HepG2 (cell line): ENCODE measurements around the gene GPR39. TPM values are rescaled to one million over a fixed set of nuclear protein-coding genes. Genes with fewer than 3 reads are reported as not detected.

Source experiments
- ARHGAP35 ChIP-seq: sonication (generic); formaldehyde crosslinking; IDR thresholded peaks from 2 replicates; pipeline ENCODE4 v1.9.0; 2022; ENCODE audit warnings: mild to moderate bottlenecking, inconsistent platforms, moderate library complexity, missing genetic modification reagents, borderline replicate concordance
- CEBPB ChIP-seq: IDR thresholded peaks from 2 replicates; pipeline ENCODE4 v1.6.1; 2011; ENCODE audit warnings: low read depth, low read length, improper control_type of control experiment, borderline replicate concordance
- CENPT ChIP-seq: sonication (generic); formaldehyde crosslinking; IDR thresholded peaks from 2 replicates; pipeline ENCODE4 v1.8.0; 2022; ENCODE audit warnings: low read depth, mild to moderate bottlenecking, moderate library complexity, missing genetic modification reagents
- DZIP1 ChIP-seq: sonication (generic); formaldehyde crosslinking; IDR thresholded peaks from 2 replicates; pipeline ENCODE4 v1.5.0; 2020; ENCODE audit warnings: mild to moderate bottlenecking, missing genetic modification reagents
- HNRNPL ChIP-seq: fragments of 200-400 bp; formaldehyde crosslinking; IDR thresholded peaks from 2 replicates; pipeline ENCODE4 v1.6.1; 2017; ENCODE audit warnings: mild to moderate bottlenecking, low read depth, low read length
- HNRNPUL1 ChIP-seq: fragments of 200-400 bp; formaldehyde crosslinking; IDR thresholded peaks from 2 replicates; pipeline ENCODE4 v1.6.1; 2017; ENCODE audit warnings: low read depth, mild to moderate bottlenecking, low read length, moderate library complexity
- JUNB ChIP-seq: sonication (generic); formaldehyde crosslinking; IDR thresholded peaks from 2 replicates; pipeline ENCODE4 v1.8.0; 2022; ENCODE audit warnings: missing genetic modification reagents, mild to moderate bottlenecking, borderline replicate concordance
- KLF15 ChIP-seq: sonication (generic); formaldehyde crosslinking; IDR thresholded peaks from 2 replicates; pipeline ENCODE4 v1.8.1; 2023; ENCODE audit warnings: borderline replicate concordance, mild to moderate bottlenecking, inconsistent platforms, missing genetic modification reagents, mixed read lengths
- MTF1 ChIP-seq: sonication (generic); formaldehyde crosslinking; IDR thresholded peaks from 2 replicates; pipeline ENCODE4 v1.5.0; 2020; ENCODE audit warnings: missing genetic modification reagents
- PAF1 ChIP-seq: IDR thresholded peaks from 2 replicates; pipeline ENCODE4 v1.6.1; 2016; ENCODE audit warnings: missing genetic modification reagents, missing compliant biosample characterization
- RBFOX2 ChIP-seq: fragments of 200-400 bp; formaldehyde crosslinking; IDR thresholded peaks from 2 replicates; pipeline ENCODE4 v1.6.1; 2017; ENCODE audit warnings: low read depth, mild to moderate bottlenecking, low read length
- TFAP4 ChIP-seq: sonication (generic); IDR thresholded peaks from 2 replicates; pipeline ENCODE4 v1.6.1; 2016; ENCODE audit warnings: low read depth, borderline replicate concordance
- TFDP1 ChIP-seq: IDR thresholded peaks from 2 replicates; pipeline ENCODE4 v1.6.1; 2016; ENCODE audit warnings: missing compliant biosample characterization, missing genetic modification reagents, borderline replicate concordance
- ZFP37 ChIP-seq: sonication (generic); formaldehyde crosslinking; IDR thresholded peaks from 2 replicates; pipeline ENCODE4 v1.4.0; 2020; ENCODE audit warnings: missing genetic modification reagents, borderline replicate concordance
- ZNF296 ChIP-seq: sonication (generic); formaldehyde crosslinking; conservative IDR thresholded peaks from 2 replicates; pipeline ENCODE4 v1.5.0; 2020; ENCODE audit warnings: mild to moderate bottlenecking, missing genetic modification reagents
- ZNF382 ChIP-seq: sonication (generic); formaldehyde crosslinking; IDR thresholded peaks from 2 replicates; pipeline ENCODE4 v1.5.0; 2020; ENCODE audit warnings: missing genetic modification reagents, mild to moderate bottlenecking, borderline replicate concordance
- ZNF460 ChIP-seq: sonication (generic); formaldehyde crosslinking; IDR thresholded peaks from 2 replicates; pipeline ENCODE4 v1.5.1; 2020; ENCODE audit warnings: missing genetic modification reagents, mild to moderate bottlenecking, borderline replicate concordance
- ZNF572 ChIP-seq: sonication (generic); formaldehyde crosslinking; IDR thresholded peaks from 2 replicates; pipeline ENCODE4 v1.5.1; 2020; ENCODE audit warnings: mild to moderate bottlenecking, missing genetic modification reagents
- ZNF772 ChIP-seq: sonication (generic); formaldehyde crosslinking; IDR thresholded peaks from 2 replicates; pipeline ENCODE4 v1.5.0; 2020; ENCODE audit warnings: mild to moderate bottlenecking, missing genetic modification reagents
- polyA plus RNA-seq, 8 experiments: library from polyadenylated mRNA; depleted of rRNA in 3 of 8; stranded (reverse) in 7 of 8; unstranded in 1 of 8; fragments of >200 nt; fragmentation: Illumina TruSeq in 4 of 8; extraction: Trizol in 4 of 8; gene quantifications; 2 replicates each; pipeline versions ENCODE4 v1.2.1 to v1.2.3, GENCODE V29; 2011 to 2016; ENCODE audit warnings: low read depth in 4 of 8, missing spikeins in 1 of 8, mixed read lengths in 1 of 8; ENCODE audit not compliant: insufficient read depth in 1 of 8
- total RNA-seq, 5 experiments: library from RNA; depleted of rRNA; stranded (reverse); fragments of >200 nt; fragmentation: Illumina TruSeq; extraction: Trizol; gene quantifications; 2 replicates each; pipeline ENCODE4 v1.2.3, GENCODE V29; 2016; ENCODE audit warnings: low read depth in 1 of 5
- TF ChIP-seq, protein P1 (sequence below): sonication (generic); formaldehyde crosslinking; IDR thresholded peaks from 2 replicates; pipeline ENCODE4; 2020; ENCODE audit warnings: missing genetic modification reagents, mild to moderate bottlenecking, borderline replicate concordance

The GPR39 gene
- total and polyA plus RNA-seq, 2 of the 13 experiments (the other 11 are each of a cell fraction or from before 2014, with no cell fraction given): 0.16 to 0.62 TPM

GRCh38 chr2:132632000-132632649 lies 215.5 kb downstream of the GPR39 start (continued):
- TF ChIP-seq, protein P1, sequence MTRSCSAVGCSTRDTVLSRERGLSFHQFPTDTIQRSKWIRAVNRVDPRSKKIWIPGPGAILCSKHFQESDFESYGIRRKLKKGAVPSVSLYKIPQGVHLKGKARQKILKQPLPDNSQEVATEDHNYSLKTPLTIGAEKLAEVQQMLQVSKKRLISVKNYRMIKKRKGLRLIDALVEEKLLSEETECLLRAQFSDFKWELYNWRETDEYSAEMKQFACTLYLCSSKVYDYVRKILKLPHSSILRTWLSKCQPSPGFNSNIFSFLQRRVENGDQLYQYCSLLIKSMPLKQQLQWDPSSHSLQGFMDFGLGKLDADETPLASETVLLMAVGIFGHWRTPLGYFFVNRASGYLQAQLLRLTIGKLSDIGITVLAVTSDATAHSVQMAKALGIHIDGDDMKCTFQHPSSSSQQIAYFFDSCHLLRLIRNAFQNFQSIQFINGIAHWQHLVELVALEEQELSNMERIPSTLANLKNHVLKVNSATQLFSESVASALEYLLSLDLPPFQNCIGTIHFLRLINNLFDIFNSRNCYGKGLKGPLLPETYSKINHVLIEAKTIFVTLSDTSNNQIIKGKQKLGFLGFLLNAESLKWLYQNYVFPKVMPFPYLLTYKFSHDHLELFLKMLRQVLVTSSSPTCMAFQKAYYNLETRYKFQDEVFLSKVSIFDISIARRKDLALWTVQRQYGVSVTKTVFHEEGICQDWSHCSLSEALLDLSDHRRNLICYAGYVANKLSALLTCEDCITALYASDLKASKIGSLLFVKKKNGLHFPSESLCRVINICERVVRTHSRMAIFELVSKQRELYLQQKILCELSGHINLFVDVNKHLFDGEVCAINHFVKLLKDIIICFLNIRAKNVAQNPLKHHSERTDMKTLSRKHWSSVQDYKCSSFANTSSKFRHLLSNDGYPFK (CRISPR knock-in tag): no peak
- TF ChIP-seq ZNF772 (CRISPR knock-in tag) (0 out of 2 replicates have a peak, but pooled peaks have one; percentile 31), TFAP4 (peak; percentile 89), HNRNPL (no peak), ZNF572 (no peak), MTF1 (CRISPR knock-in tag) (no peak), DZIP1 (CRISPR knock-in tag) (no peak), CEBPB (no peak), RBFOX2 (no peak), ZNF296 (CRISPR knock-in tag) (no peak), CENPT (no peak), PAF1 (CRISPR knock-in tag) (no peak), HNRNPUL1 (no peak), ZNF460 (CRISPR knock-in tag) (no peak), KLF15 (CRISPR knock-in tag) (no peak), JUNB (CRISPR knock-in tag) (no peak), ZNF382 (no peak), ARHGAP35 (CRISPR knock-in tag) (no peak), ZFP37 (CRISPR knock-in tag) (no peak), TFDP1 (0 out of 2 replicates have a peak, but pooled peaks have one; percentile 25)
